Measurements from ENCODE around the gene GAL3ST1. TPM values are rescaled to one million over a fixed set of nuclear protein-coding genes. Genes with fewer than 3 reads are reported as not detected.

Gene GAL3ST1
- polyA plus RNA-seq, 1 donor from 2014 or later: 1.6 TPM

DNA sequence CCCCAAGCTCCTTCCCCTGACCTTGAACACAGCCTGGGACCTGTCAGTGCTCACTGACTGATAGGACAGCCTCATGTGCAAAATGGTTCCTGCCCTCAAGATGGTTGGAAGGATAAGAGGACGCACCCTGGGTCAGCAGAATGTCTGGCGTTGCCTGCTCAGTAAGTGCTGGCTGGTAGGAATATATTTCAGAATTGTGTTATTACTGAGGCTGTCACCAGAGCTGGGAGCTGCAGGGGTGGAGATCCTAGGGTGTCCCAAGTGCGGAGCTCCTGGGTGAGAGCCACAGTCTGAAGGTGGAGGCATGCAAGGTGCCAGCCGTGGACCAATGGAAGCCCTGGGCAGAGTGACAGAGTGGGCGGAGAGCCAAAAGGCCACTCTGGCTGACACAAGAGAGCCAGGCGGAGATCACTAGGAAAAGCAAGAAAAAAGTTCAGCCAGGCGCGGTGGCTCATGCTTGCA lies 67.9 kb downstream of the GAL3ST1 start:
- Histone ChIP-seq H3K9me2 (ENCODE audit: insufficient read depth, low read length) (no peaks in the 10 kb centered on the region), H3K4me3 (ENCODE audit: low read length) (no peak overlapping the region), H3K79me2 (replicated peaks; ENCODE audit: insufficient read depth, low read length) (no peaks in the 10 kb centered on the region), H3F3A (ENCODE audit: insufficient read depth, low read length, poor library complexity, severe bottlenecking) (no peaks in the 10 kb centered on the region), H3K36me3 (ENCODE audit: insufficient read depth, low read length) (no peaks in the 10 kb centered on the region), H3K4me2 (ENCODE audit: low read length) (no peak overlapping the region), H3K9ac (ENCODE audit: low read length) (no peak overlapping the region), H4K20me1 (ENCODE audit: insufficient read depth) (no peaks in the 10 kb centered on the region), H3K27me3 (ENCODE audit: insufficient read depth, low read depth, low read length) (no peaks in the 10 kb centered on the region), H3K27ac (ENCODE audit: low read length) (no peak overlapping the region), H2AFZ (ENCODE audit: low read depth, low read length) (no peak overlapping the region), H3K9me3 (ENCODE audit: low read length) (no peaks in the 10 kb centered on the region)
- no peak for TF ChIP-seq EZH2 (IDR thresholded peaks at IDR 0.05; ENCODE audit: borderline replicate concordance, insufficient read depth, low read length, poor library complexity, severe bottlenecking)
- no peak for TF ChIP-seq RAD21 (conservative IDR thresholded peaks at IDR 0.05)
- TF ChIP-seq, protein P1, sequence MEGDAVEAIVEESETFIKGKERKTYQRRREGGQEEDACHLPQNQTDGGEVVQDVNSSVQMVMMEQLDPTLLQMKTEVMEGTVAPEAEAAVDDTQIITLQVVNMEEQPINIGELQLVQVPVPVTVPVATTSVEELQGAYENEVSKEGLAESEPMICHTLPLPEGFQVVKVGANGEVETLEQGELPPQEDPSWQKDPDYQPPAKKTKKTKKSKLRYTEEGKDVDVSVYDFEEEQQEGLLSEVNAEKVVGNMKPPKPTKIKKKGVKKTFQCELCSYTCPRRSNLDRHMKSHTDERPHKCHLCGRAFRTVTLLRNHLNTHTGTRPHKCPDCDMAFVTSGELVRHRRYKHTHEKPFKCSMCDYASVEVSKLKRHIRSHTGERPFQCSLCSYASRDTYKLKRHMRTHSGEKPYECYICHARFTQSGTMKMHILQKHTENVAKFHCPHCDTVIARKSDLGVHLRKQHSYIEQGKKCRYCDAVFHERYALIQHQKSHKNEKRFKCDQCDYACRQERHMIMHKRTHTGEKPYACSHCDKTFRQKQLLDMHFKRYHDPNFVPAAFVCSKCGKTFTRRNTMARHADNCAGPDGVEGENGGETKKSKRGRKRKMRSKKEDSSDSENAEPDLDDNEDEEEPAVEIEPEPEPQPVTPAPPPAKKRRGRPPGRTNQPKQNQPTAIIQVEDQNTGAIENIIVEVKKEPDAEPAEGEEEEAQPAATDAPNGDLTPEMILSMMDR (IDR thresholded peaks at IDR 0.05; ENCODE audit: poor library complexity, severe bottlenecking): no peak
- no peak for TF ChIP-seq SMC3 (conservative IDR thresholded peaks at IDR 0.05; ENCODE audit: poor library complexity)

Other genes with a start within 250 kb of the GAL3ST1 start
- 11.9 and 22.0 TPM in 2 replicates for gene TBC1D10A, start 247.7 kb downstream of the GAL3ST1 start, polyA plus RNA-seq
- 14.4 and 14.6 TPM in 2 replicates for gene SF3A1, start 217.8 kb downstream of the GAL3ST1 start, polyA plus RNA-seq
- 30.6 and 32.2 TPM in 2 replicates for gene CCDC157, start 217.7 kb downstream of the GAL3ST1 start, polyA plus RNA-seq
- 28.3 and 40.5 TPM in 2 replicates for gene RNF215, start 187.3 kb downstream of the GAL3ST1 start, polyA plus RNA-seq
- 2.0 and 2.7 TPM in 2 replicates for gene SEC14L2, start 177.6 kb downstream of the GAL3ST1 start, polyA plus RNA-seq
- 3.2 and 8.1 TPM in 2 replicates for gene MTFP1, start 148.9 kb downstream of the GAL3ST1 start, polyA plus RNA-seq
- not detected in 2 replicates for gene SEC14L3, start 102.6 kb downstream of the GAL3ST1 start, polyA plus RNA-seq
- not detected in 2 replicates for gene SEC14L4, start 69.0 kb downstream of the GAL3ST1 start, polyA plus RNA-seq
- not detected in 2 replicates for gene SEC14L6, start 27.9 kb downstream of the GAL3ST1 start, polyA plus RNA-seq
- 44.1 and 46.6 TPM in 2 replicates for gene PES1, start 17.2 kb upstream of the GAL3ST1 start, polyA plus RNA-seq
- 13.0 and 17.5 TPM in 2 replicates for gene TCN2, start 32.5 kb upstream of the GAL3ST1 start, polyA plus RNA-seq
- gene SLC35E4, start 61.1 kb upstream of the GAL3ST1 start, polyA plus RNA-seq: 5.5 and 7.6 TPM in 2 replicates
- gene DUSP18, start 93.2 kb upstream of the GAL3ST1 start, polyA plus RNA-seq: 18.6 and 22.2 TPM in 2 replicates
- gene OSBP2, start 120.2 kb upstream of the GAL3ST1 start, polyA plus RNA-seq: 8.7 and 10.2 TPM in 2 replicates

Measured in neural cell (in vitro differentiated cells).